CD4-positive, alpha-beta T cell treated with Interleukin-17A for 1 hour (primary cell): ENCODE data around the gene TMEM163.
"Not testable (repeated sequence)": the region's sequence is repeated elsewhere in the genome, so short reads cannot be mapped to it uniquely, and the experiment has no call there.

Experiments
- DNase-seq: peaks from one replicate; pipeline ENCODE4 v3.0.0-alpha.2; 2020

TMEM163 gene

DNA sequence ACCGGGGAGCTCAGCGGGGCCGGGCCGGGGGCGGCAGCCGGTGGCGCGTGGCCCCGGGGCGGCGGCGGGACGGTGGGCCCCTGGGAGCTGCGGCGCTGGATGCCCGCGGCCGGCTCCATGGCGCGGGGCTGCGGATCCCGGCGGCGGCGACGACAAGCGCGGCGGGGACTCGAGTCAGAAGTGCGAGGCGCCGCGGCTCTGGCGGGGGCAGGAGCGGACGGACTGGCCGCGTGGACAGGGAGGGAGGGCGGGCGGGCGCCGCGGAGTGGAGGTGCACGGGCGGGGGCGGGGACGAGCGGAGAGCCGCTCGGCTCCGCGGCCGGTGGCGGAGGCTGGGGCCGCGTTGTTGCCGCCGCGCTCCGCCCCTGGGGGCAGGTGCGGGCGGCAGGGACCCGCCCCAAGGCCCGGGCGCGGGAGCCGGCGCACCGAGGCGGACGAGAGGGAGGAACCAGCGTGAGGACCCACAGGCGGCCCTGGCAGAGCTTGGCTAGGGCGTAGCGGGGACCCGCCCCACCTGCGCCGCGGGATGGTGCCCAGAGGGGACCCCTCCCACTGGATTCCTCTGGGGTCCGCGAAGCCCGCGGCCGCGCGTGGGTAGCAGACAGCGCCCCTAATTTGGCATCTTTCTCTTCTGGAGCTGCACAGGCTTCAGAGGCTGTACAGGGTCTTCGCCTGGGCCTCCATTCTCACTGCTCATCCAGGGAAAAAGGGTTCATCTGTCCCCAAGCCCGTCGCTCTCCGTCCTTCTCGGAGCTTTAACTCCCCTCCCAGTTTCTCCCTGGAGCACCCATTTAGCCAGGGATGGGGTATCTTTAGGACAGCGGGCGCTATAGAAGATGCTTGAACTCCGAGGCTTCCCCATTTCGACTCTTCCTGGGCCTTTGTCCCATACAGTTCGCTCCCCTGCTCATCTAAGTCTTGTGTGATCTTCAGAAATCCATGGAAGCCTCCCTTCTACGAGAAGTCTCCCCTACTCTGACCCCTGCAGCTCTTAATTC, at the start of gene TMEM163:
Gene TMEM163 (minus strand): TSS at position 184 of the 998 bp plus-strand sequence.
- no peak for DNase-seq

GRCh38 chr2:134766583-134766982, 47.8 kb upstream of the TMEM163 start:
- DNase-seq = no peak

- no peak for DNase-seq
Observed at GRCh38 chr2:134765987-134766386, 47.2 kb upstream of the TMEM163 start.

DNA sequence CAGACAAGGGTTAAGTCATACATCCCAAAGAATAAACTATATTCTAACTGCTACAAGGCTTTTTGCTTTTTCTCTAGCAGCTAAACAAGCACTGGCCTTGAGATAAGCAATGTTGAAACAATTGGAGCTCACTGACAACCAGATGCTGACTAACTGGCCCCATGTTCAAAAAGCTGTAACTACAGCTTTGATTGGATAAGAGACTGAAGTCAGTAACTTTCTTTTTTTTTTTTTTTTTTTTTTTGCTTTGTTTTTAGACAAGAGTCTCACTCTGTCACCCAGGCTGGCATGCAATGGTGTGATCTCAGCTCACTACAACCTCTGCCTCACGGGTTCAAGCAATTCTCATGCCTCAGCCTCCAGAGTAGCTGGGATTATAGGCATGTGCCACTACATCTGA, 45.4 kb upstream of the TMEM163 start:
- DNase-seq = no peak

DNA sequence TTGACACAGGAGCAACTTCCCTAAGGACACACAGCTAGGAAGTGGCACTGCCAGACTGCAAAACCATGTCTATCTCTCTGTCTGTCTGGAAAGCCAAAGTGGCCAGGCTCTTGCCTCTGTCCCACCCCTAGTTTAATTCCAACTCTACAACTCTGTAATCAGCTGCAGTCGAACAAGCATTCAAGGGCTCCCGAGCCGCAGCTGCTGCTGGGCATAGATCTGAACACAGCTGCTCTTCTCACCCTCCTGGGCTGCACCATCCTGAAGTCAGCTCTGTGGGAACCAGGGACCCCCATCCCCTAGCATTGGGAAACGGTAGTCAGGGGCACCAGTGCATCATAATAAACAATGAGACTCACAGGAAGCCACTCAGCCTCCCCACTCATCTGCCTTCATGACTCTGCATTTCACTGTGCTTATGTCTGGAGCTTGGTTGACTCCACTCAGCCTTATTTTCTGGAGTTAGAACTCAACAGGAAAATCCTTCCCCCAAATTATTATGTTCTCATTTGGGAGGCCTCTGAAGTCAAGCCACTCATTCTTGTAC, 44.4 kb upstream of the TMEM163 start:
- no peak for DNase-seq

DNA sequence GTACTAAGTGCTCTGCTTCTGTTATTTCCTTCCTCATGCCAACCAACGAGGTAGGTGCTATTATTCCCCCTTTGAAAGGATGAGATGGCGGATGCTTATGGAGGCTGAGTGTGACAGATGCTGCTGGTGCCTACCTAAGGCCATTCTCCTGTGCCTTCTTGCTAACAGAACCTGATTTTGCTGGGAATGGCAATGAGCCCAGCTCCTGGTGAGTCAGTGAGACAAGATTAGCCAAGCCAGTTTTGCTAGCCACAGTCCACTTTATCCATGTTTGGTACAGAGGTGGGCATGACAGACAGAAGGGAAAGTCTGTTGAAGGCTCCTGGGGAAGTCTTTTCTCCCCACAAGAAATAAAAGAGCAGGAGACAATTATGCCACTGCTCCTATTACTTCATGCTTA, 43.7 kb upstream of the TMEM163 start:
- DNase-seq = no peak

DNA sequence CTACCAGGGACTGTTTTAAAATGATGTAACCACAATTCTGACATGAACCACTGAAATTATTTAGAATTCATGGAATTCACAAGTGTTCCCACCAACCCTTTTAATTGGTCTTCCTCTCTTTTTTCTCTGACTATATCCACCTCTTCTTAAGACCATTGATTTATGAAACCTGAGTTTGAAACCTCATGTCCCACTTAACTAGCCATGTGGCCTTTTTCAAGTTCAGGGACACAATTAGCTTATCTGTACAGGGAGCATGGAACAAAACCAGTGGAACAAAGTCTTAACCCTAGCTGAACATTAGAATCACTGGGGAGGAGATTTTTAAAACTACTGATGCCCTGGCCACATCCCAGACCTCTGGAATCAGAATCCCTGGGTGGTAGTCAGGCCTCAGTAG, 41.6 kb upstream of the TMEM163 start:
- DNase-seq = no peak

- no peak for DNase-seq
Observed at GRCh38 chr2:134758633-134759032, 39.8 kb upstream of the TMEM163 start.

DNA sequence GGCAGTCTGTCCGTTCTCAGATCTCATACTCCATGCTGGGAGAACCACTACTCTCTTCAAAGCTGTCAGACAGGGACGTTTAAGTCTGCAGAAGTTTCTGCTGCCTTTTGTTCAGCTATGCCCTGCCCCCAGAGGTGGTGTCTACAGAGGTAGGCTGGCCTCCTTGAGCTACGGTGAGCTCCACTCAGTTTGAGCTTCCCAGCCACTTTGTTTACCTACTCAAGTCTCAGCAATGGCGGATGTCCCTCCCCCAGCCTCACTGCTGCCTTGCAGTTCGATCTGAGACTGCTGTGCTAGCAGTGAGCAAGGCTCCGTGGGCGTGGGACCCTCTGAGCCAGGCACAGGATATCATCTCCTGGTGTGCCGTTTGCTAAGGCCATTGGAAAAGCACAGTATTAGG, 33.2 kb upstream of the TMEM163 start:
- not testable (repeated sequence) for DNase-seq

DNA sequence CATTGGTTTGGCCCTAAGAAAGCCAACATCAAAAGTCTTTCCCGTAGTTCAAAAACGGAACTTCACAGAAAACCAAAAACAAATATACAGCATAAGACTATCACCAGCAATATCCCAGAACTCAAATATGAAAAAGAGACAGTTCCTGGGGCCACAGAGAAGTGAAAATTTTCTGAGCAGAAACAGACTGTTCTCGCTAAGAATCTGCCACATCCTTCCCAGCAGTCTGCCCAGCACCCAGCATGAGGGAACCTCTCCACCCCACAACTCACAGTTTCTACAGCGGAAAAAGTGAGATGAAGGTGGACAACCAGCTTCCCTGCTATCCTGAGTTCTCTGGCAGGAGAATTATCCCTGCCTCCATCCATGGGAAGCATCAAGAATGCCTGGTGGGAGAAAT, 26.7 kb upstream of the TMEM163 start:
- no peak for DNase-seq

DNA sequence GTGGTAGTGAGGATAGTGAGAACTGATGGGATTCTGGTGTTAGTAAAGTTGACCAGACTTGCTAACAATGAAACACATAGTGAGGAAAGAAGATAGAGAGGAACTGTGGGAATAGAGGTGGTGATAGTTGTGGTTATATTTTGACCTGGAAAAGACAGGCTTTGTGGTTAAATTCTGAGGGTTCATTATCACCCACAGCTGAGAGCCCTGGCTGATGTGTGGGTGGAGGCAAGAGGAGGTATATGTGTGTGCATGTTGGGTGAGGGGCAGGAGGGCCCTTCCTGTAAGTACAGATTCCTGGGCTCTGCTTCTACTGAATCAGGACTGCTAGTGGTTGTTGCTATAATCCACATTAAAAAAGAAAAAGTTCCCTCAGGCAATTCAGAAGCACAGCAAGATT, 26.2 kb upstream of the TMEM163 start:
- no peak for DNase-seq

GRCh38 chr2:134739879-134740301, 21.1 kb upstream of the TMEM163 start:
- peak; percentile 23 for DNase-seq

DNA sequence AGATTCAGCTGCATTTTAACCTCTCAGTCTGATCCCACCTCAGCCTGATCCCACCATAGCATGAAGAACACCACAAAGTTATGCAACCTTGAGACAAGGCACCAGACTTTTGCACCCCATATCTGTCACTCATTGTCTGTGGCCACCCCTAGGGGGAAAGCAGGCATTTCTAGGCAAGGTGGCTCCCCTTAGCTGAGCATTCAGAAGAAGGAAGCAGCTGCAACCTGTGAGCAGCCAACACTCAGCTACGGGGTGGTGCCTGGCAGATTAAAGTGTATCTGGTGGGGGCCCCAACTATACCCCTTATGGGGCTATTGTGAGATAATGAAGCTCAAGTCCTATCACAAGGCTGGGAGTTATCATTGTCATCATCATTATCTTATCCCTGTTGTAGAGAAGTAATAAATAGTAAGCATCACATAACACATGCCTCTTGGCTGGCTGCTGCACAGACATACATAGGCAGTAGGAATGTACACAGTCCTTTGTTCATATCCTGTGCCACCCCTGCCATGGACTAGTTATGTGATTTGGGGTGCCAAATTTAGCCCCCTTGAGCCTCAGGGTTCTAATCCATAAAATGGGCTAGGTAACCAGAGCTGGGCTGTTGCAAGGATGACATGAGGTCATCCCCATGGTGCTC, 20.6 kb upstream of the TMEM163 start:
- no peak for DNase-seq

GRCh38 chr2:134738141-134738870, 19.5 kb upstream of the TMEM163 start:
- no peak for DNase-seq

DNA sequence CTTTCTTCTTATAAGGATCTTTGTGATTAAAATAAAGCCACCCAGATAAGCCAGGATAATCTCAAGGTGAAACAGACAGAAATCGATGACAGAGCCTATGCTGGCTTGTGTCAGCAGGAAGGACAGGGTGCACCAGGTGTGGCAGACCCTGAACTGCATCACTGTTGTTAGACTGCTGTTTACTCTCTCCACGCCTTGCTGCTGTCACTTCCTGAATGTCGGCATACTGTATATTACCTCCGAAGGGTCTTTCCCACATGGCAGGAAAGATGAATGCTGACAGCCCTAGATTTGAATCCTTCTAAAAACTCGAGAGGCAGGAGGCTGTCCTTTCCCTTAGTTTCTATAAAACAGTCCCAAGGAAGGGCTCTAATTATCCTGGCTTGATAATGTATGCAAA, 18.9 kb upstream of the TMEM163 start:
- no peak for DNase-seq

DNA sequence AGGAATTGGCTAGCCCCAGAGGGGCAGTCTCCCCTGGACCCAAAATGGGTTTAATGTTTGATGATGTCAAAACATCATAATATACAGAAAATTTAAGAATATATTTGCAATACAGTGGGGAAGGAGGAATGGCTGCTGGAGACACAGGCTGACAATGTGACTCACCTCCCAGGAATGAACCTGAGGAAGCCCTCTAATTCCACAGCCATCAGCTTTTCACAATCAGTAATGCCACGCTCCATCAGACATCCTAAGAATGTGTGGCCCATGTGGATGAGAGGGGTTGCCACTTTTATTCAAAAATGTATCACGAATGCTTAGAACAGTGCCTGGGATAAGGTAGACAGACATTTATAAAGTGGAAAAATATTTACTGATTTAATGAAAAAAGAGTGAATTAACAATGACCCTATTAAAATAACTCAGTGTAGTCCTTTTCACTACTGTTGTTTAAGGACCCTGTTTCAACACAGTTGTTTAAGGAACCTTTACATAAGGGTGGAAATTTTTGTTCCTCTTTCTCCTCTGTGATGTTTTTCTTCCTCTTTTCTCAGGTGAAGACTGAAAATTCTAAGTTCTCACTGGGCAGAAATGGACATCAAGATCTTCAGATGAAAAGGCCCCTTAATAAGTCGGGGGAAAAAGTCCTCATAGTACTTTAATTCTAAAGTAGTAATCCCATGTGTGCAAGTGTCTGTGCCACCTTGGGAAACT, 17.5 kb upstream of the TMEM163 start:
- no peak for DNase-seq

GRCh38 chr2:134728163-134728562, 9.4 kb upstream of the TMEM163 start:
- DNase-seq = no peak

DNA sequence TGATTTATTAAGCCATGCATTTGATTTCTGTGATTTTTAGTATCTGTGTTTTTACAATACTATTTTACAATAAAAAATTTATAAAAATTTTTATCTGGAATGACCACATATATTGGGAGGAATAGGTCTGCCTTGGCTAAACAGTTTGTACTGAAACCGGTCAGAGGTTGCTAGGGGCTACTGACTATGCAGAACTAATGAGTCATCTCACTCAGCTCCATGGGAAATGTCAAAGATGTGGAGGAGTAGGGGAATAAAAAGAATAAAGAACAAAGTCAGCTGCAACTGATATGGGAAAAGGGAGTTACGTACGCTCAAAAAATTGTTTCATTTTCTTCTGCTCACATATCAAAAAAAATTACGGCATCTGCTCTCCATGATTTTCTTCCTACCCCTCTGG, 8.6 kb upstream of the TMEM163 start:
- DNase-seq = no peak

DNA sequence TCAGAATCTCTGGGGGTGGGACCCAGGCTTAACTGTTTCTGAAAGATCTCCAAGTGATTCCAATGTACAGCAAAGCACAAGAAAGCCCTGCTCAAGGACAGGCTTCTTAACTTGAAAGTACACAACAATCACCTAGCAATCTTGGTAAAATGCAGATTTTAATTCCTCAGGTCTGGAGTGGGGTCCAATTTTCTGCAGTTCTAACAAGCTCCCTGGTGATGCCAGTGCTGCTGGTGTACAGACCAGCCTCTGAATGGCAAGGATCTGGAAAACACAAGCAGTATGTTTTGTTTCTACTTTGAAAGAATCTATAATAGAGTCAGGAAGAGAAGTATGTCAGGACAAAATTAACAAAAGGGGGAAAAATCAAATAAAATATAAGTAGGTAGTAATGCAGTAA, 7.8 kb upstream of the TMEM163 start:
- DNase-seq = no peak

GRCh38 chr2:134725876-134726275, 7.1 kb upstream of the TMEM163 start:
- no peak for DNase-seq

- no peak for DNase-seq
Observed at GRCh38 chr2:134724341-134724740, 5.5 kb upstream of the TMEM163 start.

DNA sequence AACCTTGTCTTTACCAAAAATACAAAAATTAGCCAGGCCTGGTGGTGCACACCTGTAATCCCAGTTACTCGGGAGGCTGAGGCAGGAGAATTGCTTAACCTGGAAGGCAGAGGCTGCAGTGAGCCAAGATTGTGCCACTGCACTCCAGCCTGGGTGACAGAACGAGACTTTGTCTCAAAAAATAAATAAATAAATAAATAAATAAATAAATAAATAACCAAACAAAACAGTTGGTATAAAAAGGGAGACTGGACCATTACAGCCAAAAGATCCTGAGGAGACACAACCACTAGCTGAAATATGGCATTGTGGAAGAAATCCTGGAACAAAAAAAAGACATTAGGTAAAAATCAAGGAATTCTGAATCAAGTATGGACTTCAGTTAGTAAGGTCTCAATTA, 4.9 kb upstream of the TMEM163 start:
- DNase-seq = not testable (repeated sequence)

DNA sequence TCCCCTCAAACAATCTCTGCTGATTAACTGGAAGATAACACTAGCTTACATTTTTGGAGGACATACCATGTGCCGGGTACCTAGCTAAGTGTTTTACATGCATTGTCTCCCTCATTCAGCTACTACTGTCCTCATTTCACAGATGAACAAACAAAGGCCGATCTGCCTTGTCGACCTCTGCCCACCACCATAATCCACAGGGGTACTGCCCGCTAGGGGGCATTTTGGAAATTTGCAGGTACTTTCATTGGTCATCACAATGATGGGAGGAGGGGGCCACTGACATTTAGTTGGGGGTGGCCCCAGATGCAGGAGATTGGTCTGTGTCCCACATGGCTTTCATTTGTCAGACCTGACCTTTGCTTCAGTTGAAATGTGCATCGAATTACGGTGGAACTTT, 3.9 kb upstream of the TMEM163 start:
- no peak for DNase-seq
